ENCODE results near the gene C20orf144.

C20orf144 gene

GRCh38 chr20:33677991-33678702 is 16.0 kb downstream of the C20orf144 start:
- DNase-seq (ENCODE audit: low spot score), result no peak

- no peak for DNase-seq (ENCODE audit: low spot score)
Observed at GRCh38 chr20:33679758-33680485, 17.8 kb downstream of the C20orf144 start.

GRCh38 chr20:33680686-33681085 is 18.6 kb downstream of the C20orf144 start:
- no peak for DNase-seq (ENCODE audit: low spot score)

- DNase-seq (ENCODE audit: low spot score), result no peak
Observed at GRCh38 chr20:33681288-33681687, 19.2 kb downstream of the C20orf144 start.

GRCh38 chr20:33681728-33682353 is 19.7 kb downstream of the C20orf144 start:
- no peak for DNase-seq (ENCODE audit: low spot score)

- DNase-seq (ENCODE audit: low spot score), result no peak
Observed at GRCh38 chr20:33684533-33685327, 22.6 kb downstream of the C20orf144 start.

GRCh38 chr20:33685328-33686099 is 23.4 kb downstream of the C20orf144 start:
- DNase-seq (ENCODE audit: low spot score), result no peak

GRCh38 chr20:33686100-33686983 is 24.2 kb downstream of the C20orf144 start, which contains the start of gene E2F1:
TSS of gene E2F1 (minus strand) at chr20:33686385. CDS start at chr20:33686264, 121 bp downstream.
- peak; percentile 95 for DNase-seq (ENCODE audit: low spot score)

GRCh38 chr20:33686984-33687366 is 24.8 kb downstream of the C20orf144 start:
- DNase-seq (ENCODE audit: low spot score), result no peak

GRCh38 chr20:33687370-33687915 is 25.3 kb downstream of the C20orf144 start:
- DNase-seq (ENCODE audit: low spot score), result no peak

GRCh38 chr20:33687993-33688937 is 26.1 kb downstream of the C20orf144 start:
- no peak for DNase-seq (ENCODE audit: low spot score)

GRCh38 chr20:33688938-33689424 is 26.9 kb downstream of the C20orf144 start:
- no peak for DNase-seq (ENCODE audit: low spot score)

- no peak for DNase-seq (ENCODE audit: low spot score)
Observed at GRCh38 chr20:33689493-33689892, 27.4 kb downstream of the C20orf144 start.

GRCh38 chr20:33689973-33690372 is 27.8 kb downstream of the C20orf144 start:
- peak; percentile 92 for DNase-seq (ENCODE audit: low spot score)

- DNase-seq (ENCODE audit: low spot score), result no peak
Observed at GRCh38 chr20:33693289-33693688, 31.2 kb downstream of the C20orf144 start.

- no peak for DNase-seq (ENCODE audit: low spot score)
Observed at GRCh38 chr20:33693741-33694638, 31.9 kb downstream of the C20orf144 start.

- no peak for DNase-seq (ENCODE audit: low spot score)
Observed at GRCh38 chr20:33694639-33695012, 32.5 kb downstream of the C20orf144 start.

- DNase-seq (ENCODE audit: low spot score), result no peak
Observed at GRCh38 chr20:33696448-33696847, 34.3 kb downstream of the C20orf144 start.

Measured in COLO829 (cell line).